HEK293T (cell line): ENCODE data around the gene GSDME.

ENCODE experiments used
- HDGF ChIP-seq: fragments of 450-650 bp; IDR thresholded peaks from 2 replicates; pipeline ENCODE4 v1.6.1; 2017; ENCODE audit warnings: antibody characterized with exemption, borderline replicate concordance
- L3MBTL2 ChIP-seq: fragments of 450-650 bp; conservative IDR thresholded peaks from 2 replicates; pipeline ENCODE4 v1.6.1; 2016; ENCODE audit warnings: mild to moderate bottlenecking
- NFRKB ChIP-seq: fragments of 450-650 bp; IDR thresholded peaks from 2 replicates; pipeline ENCODE4 v1.6.1; 2016; ENCODE audit warnings: mild to moderate bottlenecking, moderate library complexity
- SP1 ChIP-seq: fragments of 450-650 bp; IDR thresholded peaks from 2 replicates; pipeline ENCODE4 v1.6.1; 2017
- SUZ12 ChIP-seq: fragments of 450-650 bp; IDR thresholded peaks from 2 replicates; pipeline ENCODE4 v1.6.1; 2016; ENCODE audit warnings: mild to moderate bottlenecking
- ZNF384 ChIP-seq: fragments of 450-650 bp; IDR thresholded peaks from 2 replicates; pipeline ENCODE4 v1.6.1; 2016
- TF ChIP-seq, protein P1 (sequence below): fragments of 450-650 bp; IDR thresholded peaks from 2 replicates; pipeline ENCODE4 v1.6.1; 2016

DNA sequence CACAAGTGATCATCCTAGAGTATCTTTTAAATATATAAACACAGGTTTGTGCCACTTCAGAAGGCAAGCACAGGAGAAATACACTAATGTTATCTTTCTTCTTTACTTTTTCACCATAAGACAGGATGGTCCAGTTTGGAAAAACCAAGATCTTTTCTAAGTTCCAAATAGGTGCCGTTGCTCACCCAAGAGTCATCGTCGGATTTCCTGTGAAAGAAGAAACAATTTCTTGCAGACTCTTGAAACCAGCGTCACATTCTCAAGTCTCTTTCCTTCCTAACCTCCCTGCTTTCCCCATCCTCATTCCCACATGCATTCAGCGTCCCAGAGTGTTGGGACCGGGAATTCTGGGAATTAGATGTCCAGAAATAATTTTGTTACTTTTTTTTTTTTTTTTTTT is 42.8 kb upstream of the GSDME start:
- TF ChIP-seq ZNF384 (no peak), L3MBTL2 (no peak), SP1 (no peak), HDGF (no peak), NFRKB (no peak), SUZ12 (no peak)
- TF ChIP-seq, protein P1, sequence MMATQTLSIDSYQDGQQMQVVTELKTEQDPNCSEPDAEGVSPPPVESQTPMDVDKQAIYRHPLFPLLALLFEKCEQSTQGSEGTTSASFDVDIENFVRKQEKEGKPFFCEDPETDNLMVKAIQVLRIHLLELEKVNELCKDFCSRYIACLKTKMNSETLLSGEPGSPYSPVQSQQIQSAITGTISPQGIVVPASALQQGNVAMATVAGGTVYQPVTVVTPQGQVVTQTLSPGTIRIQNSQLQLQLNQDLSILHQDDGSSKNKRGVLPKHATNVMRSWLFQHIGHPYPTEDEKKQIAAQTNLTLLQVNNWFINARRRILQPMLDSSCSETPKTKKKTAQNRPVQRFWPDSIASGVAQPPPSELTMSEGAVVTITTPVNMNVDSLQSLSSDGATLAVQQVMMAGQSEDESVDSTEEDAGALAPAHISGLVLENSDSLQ, result no peak
